NCI-H187 treated with DMSO at 0.1 percent for 48 hours (cell line): Measurements from ENCODE around the gene CDCA3.
"Not testable (repeated sequence)": the region's sequence is repeated elsewhere in the genome, so short reads cannot be mapped to it uniquely, and the experiment has no call there.

Source experiments
- DNase-seq: peaks from one replicate; lab custom pipeline; 2025; lab: John Stamatoyannopoulos, UW

The CDCA3 gene

GRCh38 chr12:6851153-6851920, at the start of gene CDCA3:
Gene CDCA3 (minus strand): TSS chr12:6851286. CDS start chr12:6850952, 334 bp downstream.
- DNase-seq = peak; percentile 93

- DNase-seq = no peak
Measured at GRCh38 chr12:6899837-6900519, 48.9 kb upstream of the CDCA3 start.

GRCh38 chr12:6899427-6899826, 48.3 kb upstream of the CDCA3 start:
- DNase-seq = no peak

- DNase-seq = no peak
Measured at GRCh38 chr12:6896846-6897435, 45.9 kb upstream of the CDCA3 start.

- DNase-seq = no peak
Measured at GRCh38 chr12:6894321-6894720, 43.2 kb upstream of the CDCA3 start.

GRCh38 chr12:6892683-6893082, 41.6 kb upstream of the CDCA3 start:
- DNase-seq = not testable (repeated sequence)

- DNase-seq = no peak
Measured at GRCh38 chr12:6891646-6892001, 40.5 kb upstream of the CDCA3 start.

- peak; percentile 65 for DNase-seq
Measured at GRCh38 chr12:6890789-6891645, 39.9 kb upstream of the CDCA3 start.

GRCh38 chr12:6889775-6890573, 38.9 kb upstream of the CDCA3 start:
- not testable (repeated sequence) for DNase-seq

- DNase-seq = not testable (repeated sequence)
Measured at GRCh38 chr12:6888794-6889193, 37.7 kb upstream of the CDCA3 start.

GRCh38 chr12:6888360-6888759, 37.3 kb upstream of the CDCA3 start:
- no peak for DNase-seq

GRCh38 chr12:6887460-6887859, 36.4 kb upstream of the CDCA3 start:
- no peak for DNase-seq

GRCh38 chr12:6886206-6886999, 35.3 kb upstream of the CDCA3 start:
- DNase-seq = not testable (repeated sequence)

- no peak for DNase-seq
Measured at GRCh38 chr12:6884539-6884938, 33.5 kb upstream of the CDCA3 start.

- no peak for DNase-seq
Measured at GRCh38 chr12:6883683-6884082, 32.6 kb upstream of the CDCA3 start.

GRCh38 chr12:6883252-6883651, 32.2 kb upstream of the CDCA3 start:
- DNase-seq = no peak

GRCh38 chr12:6879824-6880223, 28.7 kb upstream of the CDCA3 start:
- DNase-seq = not testable (repeated sequence)

GRCh38 chr12:6874015-6874368, 22.9 kb upstream of the CDCA3 start:
- not testable (repeated sequence) for DNase-seq

- peak; percentile 46 for DNase-seq
Measured at GRCh38 chr12:6873094-6874014, 22.3 kb upstream of the CDCA3 start, which contains the start of gene SPSB2. Gene SPSB2 (minus strand): TSS chr12:6873303. CDS start chr12:6872901, 402 bp downstream.
